NCI-H1930 (cell line): ENCODE results near the gene NMNAT1.
"Not testable (repeated sequence)": the region's sequence is repeated elsewhere in the genome, so short reads cannot be mapped to it uniquely, and the experiment has no call there.

Experiments
- DNase-seq, 2 experiments: peaks; one replicate each; lab custom pipeline; 2025; lab: John Stamatoyannopoulos, UW

NMNAT1 gene

GRCh38 chr1:9942939-9943788 lies at the start of gene NMNAT1, which contains the start of gene LZIC:
Gene NMNAT1 (plus strand): TSS chr1:9943475. CDS start chr1:9972074, 28,599 bp downstream.
Gene LZIC (minus strand): TSS chr1:9943391. CDS start chr1:9936619, 6,772 bp downstream.
- peak; percentile 73 to 90 for DNase-seq

GRCh38 chr1:9894115-9894514 lies 49.2 kb upstream of the NMNAT1 start:
- DNase-seq, result no peak

DNA sequence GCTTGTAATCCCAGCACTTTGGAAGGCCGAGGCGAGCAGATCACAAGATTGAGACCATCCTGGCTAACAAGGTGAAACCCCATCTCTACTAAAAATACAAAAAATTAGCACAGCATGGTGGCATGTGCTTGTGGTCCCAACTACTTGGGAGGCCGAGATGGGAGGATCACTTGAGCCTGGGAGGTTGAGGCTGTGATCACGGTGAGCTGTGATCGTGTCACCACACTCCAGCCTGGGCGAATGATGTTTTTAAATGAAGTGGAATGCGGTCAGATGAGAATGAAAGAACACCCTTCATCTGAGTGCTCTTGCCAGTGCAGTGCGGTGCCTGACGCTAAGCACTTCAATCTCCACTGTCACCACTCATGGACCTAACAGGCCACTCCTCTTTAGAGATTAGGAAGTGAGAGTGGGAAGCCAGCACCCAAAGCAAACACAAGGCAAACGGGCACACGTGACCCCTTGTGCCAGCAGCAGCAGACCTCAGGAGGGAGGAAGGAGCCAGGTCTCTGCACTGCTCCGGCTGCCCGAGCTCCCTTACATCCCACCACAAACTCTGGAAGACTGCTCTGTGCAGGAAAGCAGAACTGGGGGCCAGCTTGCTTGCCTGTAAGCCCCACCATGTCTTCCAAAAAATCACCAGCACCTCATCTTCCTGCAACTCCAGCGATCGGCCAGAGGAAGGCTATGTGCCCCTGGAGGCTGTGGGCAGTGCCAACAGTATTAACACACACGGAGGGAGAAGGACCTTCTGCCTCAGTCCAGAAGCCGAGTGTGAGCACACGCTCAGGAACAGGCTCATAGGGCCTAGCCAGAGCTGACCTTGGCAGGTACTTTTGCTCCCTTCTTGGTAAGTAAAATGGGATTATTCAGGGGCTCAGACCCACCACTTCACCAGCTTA lies 42.9 kb upstream of the NMNAT1 start:
- DNase-seq, result no peak

GRCh38 chr1:9901148-9902059 lies 41.9 kb upstream of the NMNAT1 start:
- no peak for DNase-seq

GRCh38 chr1:9902060-9902452 lies 41.2 kb upstream of the NMNAT1 start:
- no peak for DNase-seq

GRCh38 chr1:9903801-9904527 lies 39.3 kb upstream of the NMNAT1 start:
- no peak for DNase-seq

- DNase-seq, result no peak
Observed at GRCh38 chr1:9904596-9904995, 38.7 kb upstream of the NMNAT1 start.

- DNase-seq, result no peak
Observed at GRCh38 chr1:9905010-9905409, 38.3 kb upstream of the NMNAT1 start.

DNA sequence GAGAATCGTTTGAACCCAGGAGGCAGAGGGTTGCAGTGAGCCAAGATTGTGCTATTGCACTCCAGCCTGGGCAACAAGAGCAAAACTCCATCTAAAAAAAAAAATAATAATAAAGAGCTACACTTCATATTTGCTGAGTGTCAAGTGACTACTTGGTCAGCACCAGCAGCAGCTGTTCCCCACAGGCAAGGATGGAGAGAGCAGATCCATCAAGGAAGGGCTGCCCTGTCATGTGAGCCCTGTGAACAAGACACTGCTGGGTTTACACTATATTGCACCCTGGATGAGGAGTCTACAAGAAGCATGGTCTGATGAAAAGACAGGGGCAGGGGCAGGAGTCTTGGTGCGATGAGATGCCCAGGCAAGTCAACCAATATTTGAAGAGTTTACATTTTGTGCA lies 36.8 kb upstream of the NMNAT1 start:
- no peak for DNase-seq

- no peak for DNase-seq
Observed at GRCh38 chr1:9907441-9907840, 35.8 kb upstream of the NMNAT1 start.

DNA sequence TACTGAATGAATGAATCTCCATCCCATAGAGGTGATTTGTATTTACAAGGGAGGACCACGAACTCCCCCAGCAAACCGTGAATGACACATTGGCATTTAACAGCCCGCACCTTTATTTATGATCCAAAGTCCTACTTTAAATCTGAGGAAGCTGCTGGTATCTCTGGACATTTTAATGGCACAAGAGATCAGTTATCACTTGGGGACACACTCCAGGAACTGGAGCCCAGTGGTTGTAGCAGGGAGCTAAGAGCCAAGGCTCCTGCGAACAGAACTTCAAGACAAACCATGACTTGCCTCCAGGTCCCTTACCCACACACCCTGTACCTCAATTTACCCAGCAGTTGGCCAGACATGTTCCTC lies 34.4 kb upstream of the NMNAT1 start:
- DNase-seq, result no peak

DNA sequence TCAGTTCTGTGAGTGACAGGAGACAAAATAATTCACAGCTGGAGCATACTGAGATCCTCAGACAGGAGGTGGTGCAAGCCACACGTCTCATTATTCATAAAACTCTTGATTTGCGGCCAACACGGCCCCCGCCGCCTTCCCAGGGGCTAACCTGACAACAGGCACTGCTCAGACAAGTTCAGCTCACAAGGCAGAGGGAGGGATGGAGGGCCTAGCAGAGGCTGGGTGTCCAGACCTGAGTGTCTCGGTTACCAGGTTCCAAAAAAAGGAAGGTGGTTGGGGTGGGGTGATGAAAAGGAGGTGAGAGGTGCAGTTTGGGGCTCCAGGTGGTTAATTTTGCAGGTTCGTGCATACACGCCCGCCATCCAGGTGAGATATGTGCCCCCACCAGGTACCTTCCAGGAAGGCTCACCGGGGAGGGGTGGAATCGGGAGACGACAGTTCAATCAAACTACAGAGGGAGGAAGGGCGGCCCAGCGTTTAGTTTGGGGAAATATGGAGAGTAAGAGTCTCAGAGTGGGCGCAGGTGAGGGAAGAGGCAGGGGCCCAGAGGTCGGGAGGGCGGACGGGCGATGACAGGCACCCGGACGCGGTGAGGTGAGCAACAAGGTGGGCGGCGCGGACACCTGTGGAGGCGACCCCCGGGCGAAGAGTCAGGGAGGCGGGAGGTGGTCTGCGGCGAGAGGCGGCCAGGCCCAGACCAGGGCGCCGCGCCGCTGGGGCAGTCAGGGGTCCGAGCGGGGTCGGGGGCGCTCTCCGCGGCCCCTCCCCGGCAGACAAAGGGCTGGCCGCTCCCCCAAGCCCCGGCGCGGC lies 33.8 kb upstream of the NMNAT1 start:
- no peak for DNase-seq

DNA sequence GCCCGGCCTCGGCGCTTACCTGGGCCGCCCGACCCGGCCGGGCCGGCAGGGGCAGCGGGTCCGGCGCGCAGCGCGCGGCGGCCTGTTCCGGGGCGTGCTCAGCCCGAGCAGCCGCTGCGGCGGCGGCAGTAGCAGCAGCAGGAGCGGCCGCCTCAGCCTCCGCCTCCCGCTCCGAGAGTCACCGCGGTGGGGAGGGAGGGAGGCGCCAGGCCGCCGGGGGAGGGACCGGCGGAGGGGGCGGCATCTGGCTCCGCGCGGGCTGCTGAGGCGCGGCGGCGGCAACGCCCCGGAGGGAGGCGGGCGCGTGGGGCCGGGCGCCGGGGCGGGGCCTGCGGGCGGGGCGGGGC lies 33.2 kb upstream of the NMNAT1 start, which contains the start of gene CTNNBIP1:
Gene CTNNBIP1, minus strand, starts transcription at position 194 of the 347 bp plus-strand sequence. CDS start 38,205 bp downstream, outside the sequence.
- DNase-seq, result no peak

DNA sequence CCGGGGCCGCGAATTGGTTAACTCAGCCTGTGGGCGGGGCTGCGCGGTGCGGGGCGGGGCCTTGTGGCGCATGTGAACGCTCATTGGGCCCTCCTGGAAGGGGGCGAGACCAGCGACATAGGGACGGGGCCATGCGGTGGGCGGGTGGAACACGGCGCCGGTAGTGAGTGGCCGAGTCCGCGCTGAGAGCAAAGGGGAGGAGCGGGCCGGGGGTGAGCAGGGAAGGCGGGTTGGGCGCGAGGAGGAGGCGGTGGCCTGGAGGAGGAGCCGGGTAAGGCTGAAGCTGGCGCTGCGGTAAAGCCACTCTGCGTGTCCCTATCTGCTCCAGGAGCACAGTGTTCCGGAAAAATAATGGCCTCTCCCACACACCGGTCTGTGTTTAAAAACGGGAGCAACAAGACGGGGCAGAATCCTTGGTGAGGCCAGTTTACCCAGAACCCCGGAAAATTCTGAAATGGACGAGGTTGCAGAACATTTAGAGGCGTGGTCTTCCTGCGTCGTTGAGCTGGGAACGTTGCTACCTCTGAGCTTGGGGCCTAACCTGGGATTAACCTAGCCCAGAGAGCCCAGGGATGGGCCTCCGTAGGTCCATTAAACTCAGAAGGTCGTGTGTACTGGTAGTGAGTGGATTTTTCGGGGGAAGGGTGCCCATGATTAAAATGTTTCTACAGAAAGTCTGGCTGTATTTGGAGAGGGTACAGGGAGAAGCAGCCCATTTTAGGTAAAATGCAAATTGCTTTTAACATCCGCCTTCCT lies 32.7 kb upstream of the NMNAT1 start:
- DNase-seq, result peak; percentile 96 to 98

DNA sequence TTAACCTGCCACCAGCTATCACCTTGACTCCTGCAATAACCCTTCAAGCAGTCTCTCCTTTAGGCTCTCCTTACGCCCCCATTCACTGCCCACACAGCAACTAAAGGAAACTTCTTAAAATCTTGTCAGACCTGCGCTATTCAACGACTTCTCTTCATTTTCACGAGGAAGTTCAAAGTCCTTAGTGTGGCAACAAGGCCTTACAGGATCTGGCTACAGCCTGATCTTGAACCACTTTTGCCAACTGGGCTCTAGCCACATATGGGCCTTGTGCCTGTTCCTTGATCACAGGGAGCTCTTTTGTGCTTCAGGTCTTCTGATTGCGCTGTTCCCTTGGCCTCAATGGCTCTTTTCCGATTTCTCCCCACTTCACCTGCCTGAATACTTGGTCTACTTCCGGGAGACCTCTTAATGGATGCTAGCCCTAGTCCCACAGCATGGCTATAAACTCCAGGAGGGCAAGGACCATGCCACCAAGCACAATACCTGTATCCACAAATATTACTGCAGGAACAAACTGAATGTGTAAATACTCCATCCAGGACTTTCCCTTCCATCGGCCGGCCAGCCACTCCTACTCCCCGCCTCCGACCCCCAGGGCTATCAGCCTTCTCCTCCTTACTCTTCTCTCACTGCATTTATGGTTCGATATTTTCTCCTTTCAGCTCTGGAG lies 30.9 kb upstream of the NMNAT1 start:
- no peak for DNase-seq

- no peak for DNase-seq
Observed at GRCh38 chr1:9914610-9914937, 28.7 kb upstream of the NMNAT1 start.

DNA sequence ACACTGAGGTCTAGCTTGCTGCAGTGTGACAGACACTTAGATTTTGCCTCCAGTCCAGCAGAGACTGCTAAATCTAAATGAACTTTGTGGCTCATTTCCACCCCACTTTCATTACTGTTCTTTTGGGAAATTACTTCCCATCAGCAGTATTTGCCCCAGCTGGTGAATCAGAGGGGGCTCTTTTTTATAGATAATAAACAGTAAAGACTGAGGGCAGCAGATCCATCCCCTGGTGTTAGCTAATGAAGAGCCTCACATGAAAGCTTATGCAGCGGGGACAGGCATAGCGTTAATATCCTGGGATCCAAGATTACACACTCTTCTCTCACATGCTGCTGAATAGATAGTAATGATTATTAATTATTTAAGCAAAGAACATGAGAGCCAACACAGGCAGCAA lies 26.8 kb upstream of the NMNAT1 start:
- DNase-seq, result no peak

- DNase-seq, result not testable (repeated sequence)
Observed at GRCh38 chr1:9917495-9917894, 25.8 kb upstream of the NMNAT1 start.

DNA sequence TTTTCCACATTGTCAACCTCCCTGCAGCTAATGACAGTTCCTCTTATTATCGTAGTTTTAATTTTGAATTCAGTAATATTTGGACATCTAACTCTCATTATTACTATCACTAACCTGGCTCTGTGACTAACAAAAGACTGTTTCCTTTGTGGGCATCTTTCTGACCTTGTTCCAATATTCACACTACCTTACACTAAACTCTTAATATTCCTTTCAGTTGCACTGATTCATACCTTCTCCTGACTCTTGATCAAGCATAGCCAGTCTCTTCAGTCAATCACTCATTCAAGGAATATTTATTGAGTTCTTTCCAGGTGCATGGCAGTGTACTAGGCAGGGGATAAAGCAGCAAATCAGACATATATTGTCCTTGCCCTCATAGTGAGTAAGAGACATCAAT lies 25.4 kb upstream of the NMNAT1 start:
- no peak for DNase-seq
